SU-DHL-6 (cell line): ENCODE data around the gene CEP78.

Source experiments
- CTCF ChIP-seq: fragments of 200-600 bp; sonication (generic); IDR thresholded peaks from one replicate; pipeline ENCODE4 v1.5.1; 2017; ENCODE audit warnings: antibody characterized with exemption, mild to moderate bottlenecking, low read length, moderate library complexity; ENCODE audit not compliant: insufficient read depth, poor library complexity, severe bottlenecking
- EZH2phosphoT487 ChIP-seq: fragments of 200-600 bp; sonication (generic), shearing (Covaris generic); conservative IDR thresholded peaks from 2 replicates; pipeline ENCODE4 v1.6.1; 2018; ENCODE audit warnings: mild to moderate bottlenecking, antibody characterized with exemption, low read length, moderate library complexity, mixed read lengths

DNA sequence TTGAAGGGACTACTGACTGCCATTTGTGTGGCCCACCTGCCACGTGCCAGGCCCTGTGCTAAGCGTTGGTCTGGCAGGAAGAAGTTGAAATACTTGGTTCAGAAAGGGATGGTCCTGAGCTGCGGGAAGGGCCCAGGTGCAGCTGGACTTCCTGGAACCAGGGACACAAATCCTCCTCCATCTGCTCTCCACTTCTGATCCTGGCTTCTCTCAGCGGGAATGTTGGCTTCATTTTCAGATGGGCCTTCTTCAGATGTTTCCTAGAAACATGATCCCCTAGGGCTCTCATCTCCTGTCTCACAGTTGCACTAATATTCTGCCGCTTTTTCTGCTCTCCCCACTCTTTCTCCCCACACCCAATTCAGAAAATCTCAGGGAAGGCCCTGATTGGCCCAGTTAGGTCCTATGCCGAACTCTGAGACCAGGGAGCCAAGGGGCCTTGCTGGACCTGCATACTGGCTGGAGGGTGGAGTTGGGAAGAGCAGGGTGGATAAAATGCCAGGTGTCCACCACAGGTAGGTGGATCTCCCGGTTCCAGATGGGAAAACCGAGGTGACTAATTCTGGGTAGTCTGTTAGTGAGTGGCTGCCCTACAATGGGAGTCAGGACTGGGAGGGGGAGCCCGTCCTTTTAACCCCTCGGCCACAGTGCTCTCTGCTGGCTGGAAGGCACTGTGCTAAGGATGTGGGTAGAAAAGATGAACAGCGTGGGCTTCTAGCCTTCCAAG is 80.5 kb downstream of the CEP78 start:
- TF ChIP-seq CTCF (no peak), EZH2phosphoT487 (no peak)
